GM12878 (cell line): ENCODE measurements around the gene C2CD4D.
"Not testable (repeated sequence)": the region's sequence is repeated elsewhere in the genome, so short reads cannot be mapped to it uniquely, and the experiment has no call there.

Experiments used
- CTCF ChIP-seq, 3 experiments: IDR thresholded peaks in 2 of 3; conservative IDR thresholded peaks in 1 of 3; 2 replicates each; pipeline ENCODE4 v1.5.1; 2011; ENCODE audit warnings: low read depth in 3 of 3, low read length in 3 of 3, mild to moderate bottlenecking in 3 of 3, control low read depth in 2 of 3, moderate library complexity in 2 of 3, inconsistent platforms in 1 of 3, mixed read lengths in 1 of 3; ENCODE audit not compliant: control insufficient read depth in 2 of 3, insufficient read depth in 1 of 3; ENCODE audit errors: extremely low read depth in 1 of 3
- POLR2A ChIP-seq: IDR thresholded peaks from 2 replicates; pipeline ENCODE4 v1.6.1; 2011; ENCODE audit warnings: low read depth, mild to moderate bottlenecking, low read length

DNA sequence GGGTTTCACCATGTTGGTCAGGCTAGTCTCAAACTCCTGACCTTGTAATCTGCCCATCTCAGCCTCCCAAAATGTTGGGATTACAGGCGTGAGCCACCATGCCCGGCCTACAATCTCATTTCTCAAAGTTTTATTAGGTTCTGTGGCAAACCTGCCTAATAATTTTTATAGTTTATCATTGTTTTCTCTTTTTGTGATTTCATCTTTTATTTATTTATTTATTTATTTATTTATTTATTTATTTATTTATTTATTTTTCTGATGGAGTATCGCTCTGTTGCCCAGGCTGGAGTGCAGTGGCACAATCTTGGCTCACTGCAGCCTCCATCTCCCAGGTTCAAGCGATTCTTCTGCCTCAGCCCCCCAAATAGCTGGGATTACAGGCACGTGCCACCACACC, 45.3 kb upstream of the C2CD4D start:
- TF ChIP-seq POLR2A; CTCF (IDR thresholded peaks at IDR 0.05 in 2 of 3, conservative IDR thresholded peaks at IDR 0.05 in 1 of 3; ENCODE audit: control insufficient read depth in 2 of 3, extremely low read depth in 1 of 3, insufficient read depth in 1 of 3, low read depth in 3 of 3, low read length in 3 of 3): not testable (repeated sequence)
